Endothelial cell of umbilical vein (primary cell): Measurements from ENCODE around the gene MUC22.

Source experiments
- EZH2 ChIP-seq: IDR thresholded peaks from 2 replicates; pipeline ENCODE4 v1.6.1; 2012; ENCODE audit warnings: borderline replicate concordance, low read depth, mild to moderate bottlenecking, moderate library complexity, low read length, inconsistent platforms; ENCODE audit not compliant: severe bottlenecking
- MAX ChIP-seq: IDR thresholded peaks from 2 replicates; pipeline ENCODE4 v1.6.1; 2011; ENCODE audit not compliant: insufficient read depth, insufficient read length
- MYC ChIP-seq: IDR thresholded peaks from one replicate; pipeline ENCODE4 v1.6.1; 2011; ENCODE audit warnings: mild to moderate bottlenecking, low read depth, low read length
- POLR2A ChIP-seq: IDR thresholded peaks from 2 replicates; pipeline ENCODE4 v1.6.1; 2012; ENCODE audit warnings: low read depth, mild to moderate bottlenecking, control low read depth, low read length
- POLR2AphosphoS5 ChIP-seq: IDR thresholded peaks from 2 replicates; pipeline ENCODE4 v1.6.1; 2012; ENCODE audit warnings: low read depth, mild to moderate bottlenecking, control low read depth, low read length, moderate library complexity; ENCODE audit not compliant: insufficient read depth
- TF ChIP-seq, protein P1 (sequence below), 2 donors: IDR thresholded peaks; 1 replicate in 1 of 2; 2 replicates in 1 of 2; pipeline ENCODE4 v1.5.1; 2011; ENCODE audit warnings: low read length in 2 of 2, mild to moderate bottlenecking in 2 of 2, moderate library complexity in 2 of 2, control low read depth in 1 of 2, inconsistent platforms in 1 of 2, low read depth in 1 of 2; ENCODE audit not compliant: insufficient read depth in 1 of 2; ENCODE audit errors: extremely low read depth in 1 of 2

- TF ChIP-seq POLR2A (no peak), MAX (no peak), MYC (no peak), EZH2 (no peak), POLR2AphosphoS5 (no peak)
- TF ChIP-seq, protein P1, sequence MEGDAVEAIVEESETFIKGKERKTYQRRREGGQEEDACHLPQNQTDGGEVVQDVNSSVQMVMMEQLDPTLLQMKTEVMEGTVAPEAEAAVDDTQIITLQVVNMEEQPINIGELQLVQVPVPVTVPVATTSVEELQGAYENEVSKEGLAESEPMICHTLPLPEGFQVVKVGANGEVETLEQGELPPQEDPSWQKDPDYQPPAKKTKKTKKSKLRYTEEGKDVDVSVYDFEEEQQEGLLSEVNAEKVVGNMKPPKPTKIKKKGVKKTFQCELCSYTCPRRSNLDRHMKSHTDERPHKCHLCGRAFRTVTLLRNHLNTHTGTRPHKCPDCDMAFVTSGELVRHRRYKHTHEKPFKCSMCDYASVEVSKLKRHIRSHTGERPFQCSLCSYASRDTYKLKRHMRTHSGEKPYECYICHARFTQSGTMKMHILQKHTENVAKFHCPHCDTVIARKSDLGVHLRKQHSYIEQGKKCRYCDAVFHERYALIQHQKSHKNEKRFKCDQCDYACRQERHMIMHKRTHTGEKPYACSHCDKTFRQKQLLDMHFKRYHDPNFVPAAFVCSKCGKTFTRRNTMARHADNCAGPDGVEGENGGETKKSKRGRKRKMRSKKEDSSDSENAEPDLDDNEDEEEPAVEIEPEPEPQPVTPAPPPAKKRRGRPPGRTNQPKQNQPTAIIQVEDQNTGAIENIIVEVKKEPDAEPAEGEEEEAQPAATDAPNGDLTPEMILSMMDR (IDR thresholded peaks at IDR 0.05; ENCODE audit: extremely low read depth in 1 of 2, insufficient read depth in 1 of 2, low read depth in 1 of 2, low read length in 2 of 2): no peak
Observed at GRCh38 chr6:30979690-30980089, 30.6 kb upstream of the MUC22 start.
